HepG2 (cell line): ENCODE measurements around the gene DPAGT1.

Source experiments
- CTCF ChIP-seq: sonication (generic); formaldehyde crosslinking; IDR thresholded peaks from 2 replicates; pipeline ENCODE4 v1.5.0; 2020; ENCODE audit warnings: mild to moderate bottlenecking, missing genetic modification reagents, moderate library complexity
- MATR3 ChIP-seq: sonication (generic); formaldehyde crosslinking; IDR thresholded peaks from 2 replicates; pipeline ENCODE4 v1.4.0; 2020; ENCODE audit warnings: missing genetic modification reagents
- MXD1 ChIP-seq: sonication (generic); formaldehyde crosslinking; IDR thresholded peaks from 2 replicates; pipeline ENCODE4 v1.4.0; 2020; ENCODE audit warnings: mild to moderate bottlenecking, missing genetic modification reagents
- ZNF17 ChIP-seq: sonication (generic); formaldehyde crosslinking; IDR thresholded peaks from 2 replicates; pipeline ENCODE4 v1.5.0; 2020; ENCODE audit warnings: mild to moderate bottlenecking, missing genetic modification reagents

DNA sequence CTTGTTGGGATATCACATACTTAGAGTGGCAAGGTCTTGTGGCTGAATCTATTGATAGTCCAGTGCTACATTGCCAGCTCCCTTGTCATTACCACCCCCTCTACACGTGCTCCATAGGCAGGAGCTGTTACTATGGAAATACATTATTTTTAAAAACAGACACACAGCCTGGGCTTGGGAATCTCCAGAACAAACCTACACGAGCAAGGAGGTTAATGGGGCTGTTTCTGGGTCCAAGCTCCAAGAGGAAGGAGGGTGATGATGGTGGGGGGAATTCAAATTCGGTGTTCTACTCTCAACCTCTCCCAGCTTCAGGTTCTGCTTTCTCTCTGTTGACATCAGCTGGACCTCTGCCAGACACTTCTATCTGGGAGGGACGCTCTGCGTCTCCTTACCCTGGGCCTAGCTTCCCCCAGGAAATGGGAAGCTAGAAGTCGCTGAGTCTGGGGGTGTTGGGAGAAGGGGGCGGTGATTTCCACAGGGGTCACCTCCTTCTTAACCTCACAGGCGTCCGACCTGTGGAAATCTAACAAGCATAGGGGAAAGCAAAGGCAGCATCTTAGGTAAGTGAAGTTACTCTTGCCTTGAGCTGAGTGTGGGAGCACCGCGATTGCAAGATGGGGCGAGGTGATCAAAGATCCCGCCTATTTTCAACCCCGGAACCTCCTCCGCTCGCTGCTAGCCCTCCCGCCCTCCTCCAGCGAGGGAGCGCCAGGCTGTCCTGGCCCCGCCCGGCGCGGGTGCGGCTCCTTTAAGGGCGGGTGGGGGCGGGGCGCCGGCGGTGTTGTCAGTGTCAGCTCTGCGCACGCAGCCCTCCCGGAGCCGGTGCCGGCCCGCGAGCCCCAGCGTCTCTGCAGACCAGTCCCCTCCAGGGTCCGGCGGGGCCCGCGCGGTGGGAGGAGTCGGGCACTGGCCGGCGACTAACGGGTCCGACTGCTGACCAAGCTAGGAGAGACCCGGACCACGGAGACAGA, 5.2 kb upstream of the DPAGT1 start, which contains the start of gene C2CD2L:
- TF ChIP-seq CTCF (CRISPR knock-in tag) (no peak), MATR3 (CRISPR knock-in tag) (no peak), ZNF17 (CRISPR knock-in tag) (no peak), MXD1 (CRISPR knock-in tag) (peak; percentile 67; the same call in 1 of the 2 replicates)
